ENCODE results near the gene CPLX3.
"Not testable (repeated sequence)": the region's sequence is repeated elsewhere in the genome, so short reads cannot be mapped to it uniquely, and the experiment has no call there.

CPLX3 gene, protein sequence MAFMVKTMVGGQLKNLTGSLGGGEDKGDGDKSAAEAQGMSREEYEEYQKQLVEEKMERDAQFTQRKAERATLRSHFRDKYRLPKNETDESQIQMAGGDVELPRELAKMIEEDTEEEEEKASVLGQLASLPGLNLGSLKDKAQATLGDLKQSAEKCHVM

DNA sequence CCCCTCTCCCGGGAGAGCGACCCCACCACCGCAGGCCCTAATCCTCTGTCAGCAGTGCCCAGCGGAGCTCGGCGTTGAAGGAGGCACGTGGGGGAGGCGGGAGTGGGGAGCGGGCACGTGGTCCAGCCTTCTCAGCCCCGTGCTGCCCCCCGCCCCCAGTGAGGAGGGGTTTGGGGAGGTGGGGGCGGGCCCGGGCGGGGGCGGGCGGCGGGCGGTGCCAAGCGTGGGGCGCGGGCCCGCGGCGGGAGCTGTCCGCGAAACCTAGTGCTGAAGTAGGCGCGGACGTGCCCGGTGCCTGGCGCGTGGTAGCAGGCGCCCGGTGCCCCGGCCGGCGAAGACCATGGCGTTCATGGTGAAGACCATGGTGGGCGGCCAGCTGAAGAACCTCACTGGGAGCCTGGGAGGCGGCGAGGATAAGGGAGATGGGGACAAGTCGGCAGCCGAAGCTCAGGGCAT is at the start of gene CPLX3:
TSS of gene CPLX3 (plus strand) at position 264 of the 456 bp plus-strand sequence. CDS start at position 341, 77 bp downstream.
- DNase-seq, result peak in 1 of 2 donors; percentile 39

DNA sequence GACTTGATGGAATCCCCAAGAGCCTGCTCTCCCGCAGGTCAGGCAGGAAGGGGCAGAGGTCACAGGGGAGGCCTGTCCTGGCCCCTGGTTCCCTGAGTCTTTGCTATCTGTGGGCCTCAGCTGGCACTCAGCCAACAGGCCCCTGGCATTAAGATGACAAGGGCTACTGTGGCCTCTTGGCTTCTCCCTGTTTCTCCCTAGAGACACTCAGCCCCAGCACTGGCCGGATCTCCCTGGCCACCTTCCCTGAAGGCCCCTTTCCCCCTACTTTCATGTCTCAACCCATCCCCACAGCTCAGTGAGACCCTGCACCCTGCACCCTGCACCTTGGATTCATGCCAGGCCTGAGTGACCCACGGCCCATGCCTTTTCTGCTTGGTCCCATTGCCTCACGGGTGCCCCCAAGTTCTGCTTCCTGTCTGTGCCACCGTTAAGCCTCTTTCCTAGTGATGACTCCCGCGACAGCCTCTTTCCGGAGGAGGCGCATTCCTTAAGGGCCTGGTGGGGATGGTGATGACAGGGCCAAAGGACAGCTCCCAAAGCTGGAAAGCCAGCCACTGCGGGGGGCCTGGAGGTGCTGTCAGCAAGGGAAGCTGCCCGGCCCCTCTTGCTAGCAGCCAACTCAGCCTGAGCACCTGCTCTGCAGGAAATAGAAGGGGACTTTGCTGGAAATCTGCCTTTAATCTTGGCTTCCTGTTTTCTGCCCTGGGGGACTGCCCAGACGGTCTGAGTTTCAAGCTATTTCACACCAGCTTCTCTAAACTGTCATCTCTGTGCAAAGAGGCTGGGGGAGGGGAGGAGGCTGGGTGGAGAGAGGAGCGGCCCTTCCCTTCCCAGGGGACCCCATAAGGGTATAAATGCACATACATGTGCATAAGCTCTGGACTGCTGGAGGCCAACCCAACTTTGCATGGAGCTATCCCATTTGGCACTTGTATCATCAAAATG is 49.3 kb upstream of the CPLX3 start:
- DNase-seq, result no peak

DNA sequence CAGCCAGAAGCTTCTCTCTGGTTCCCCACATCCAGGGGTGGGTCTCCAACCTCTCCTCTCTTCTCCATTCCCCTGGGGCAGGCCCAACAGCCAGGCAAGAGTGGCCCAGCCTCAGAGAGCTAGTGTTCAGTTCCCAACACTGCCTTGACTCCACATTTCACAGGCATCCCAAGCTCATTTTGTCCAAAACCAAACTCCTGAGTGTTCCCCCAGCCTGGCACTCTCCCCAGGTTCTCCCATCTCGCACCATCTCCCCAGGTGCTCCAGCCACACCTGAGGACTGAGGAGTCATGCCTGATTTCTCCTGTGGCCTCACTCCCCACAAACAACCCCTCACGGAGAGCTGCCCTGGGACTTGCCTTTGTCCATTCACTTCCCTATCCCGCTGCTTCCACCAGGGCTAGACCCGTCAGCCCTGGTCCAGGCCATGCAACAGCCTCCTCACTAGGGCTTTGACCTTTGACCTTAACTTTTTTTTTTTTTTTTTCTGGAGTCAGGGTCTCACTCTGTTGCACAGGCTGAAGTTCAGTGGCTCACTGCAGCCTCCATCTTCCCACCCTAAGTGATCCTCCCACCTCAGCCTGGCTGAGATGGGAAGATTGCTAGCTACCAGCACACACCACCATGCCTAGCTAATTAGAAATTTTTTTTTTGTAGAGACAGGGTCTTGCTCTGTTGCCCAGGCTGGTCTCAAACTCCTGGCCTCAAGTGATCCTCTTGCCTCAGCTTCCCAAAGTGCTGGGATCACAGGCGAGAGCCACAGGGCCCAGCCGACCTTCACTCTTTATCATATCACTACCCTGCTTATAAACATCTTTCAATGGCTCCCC is 48.4 kb upstream of the CPLX3 start:
- no peak for DNase-seq

DNA sequence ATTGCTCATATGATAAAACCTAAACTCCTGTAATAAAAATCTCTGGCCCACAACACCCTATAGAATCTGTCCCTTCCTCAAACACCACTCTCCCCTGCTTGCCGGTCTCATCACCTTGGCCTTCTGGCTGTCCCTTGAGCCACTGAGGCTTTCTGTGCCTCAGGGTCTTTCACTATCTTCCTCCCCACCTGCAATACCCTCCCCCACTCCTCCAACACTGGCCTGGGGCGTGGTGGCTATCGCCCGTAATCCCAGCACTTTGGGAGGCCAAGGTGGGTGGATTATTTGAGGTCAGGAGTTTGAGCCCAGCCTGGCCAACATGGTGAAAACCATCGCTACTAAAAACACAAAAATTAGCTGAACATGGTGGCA is 47.8 kb upstream of the CPLX3 start:
- no peak for DNase-seq

DNA sequence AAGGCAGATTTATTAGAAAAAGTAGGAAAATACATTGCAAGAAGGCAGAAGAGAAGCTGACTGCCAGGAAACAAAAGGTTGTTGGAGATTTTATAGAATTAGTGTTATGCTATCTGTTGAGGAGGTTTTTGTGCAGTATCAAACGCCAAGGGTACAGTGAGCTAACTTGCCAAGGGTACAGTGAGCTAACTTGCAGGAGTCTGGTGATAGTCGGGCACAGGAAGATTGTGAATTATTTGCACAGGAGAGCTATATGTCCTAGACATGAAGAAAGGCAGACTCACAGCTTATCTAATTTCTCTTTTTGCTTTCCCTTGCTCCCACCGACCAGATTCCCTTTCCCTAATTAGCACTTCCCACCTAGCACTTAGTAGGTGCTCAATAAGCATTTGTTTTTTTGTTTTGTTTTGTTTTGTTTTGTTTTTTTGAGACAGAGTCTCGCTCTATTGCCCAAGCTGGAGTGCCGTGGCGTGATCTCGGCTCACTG is 47.2 kb upstream of the CPLX3 start:
- DNase-seq, result no peak

DNA sequence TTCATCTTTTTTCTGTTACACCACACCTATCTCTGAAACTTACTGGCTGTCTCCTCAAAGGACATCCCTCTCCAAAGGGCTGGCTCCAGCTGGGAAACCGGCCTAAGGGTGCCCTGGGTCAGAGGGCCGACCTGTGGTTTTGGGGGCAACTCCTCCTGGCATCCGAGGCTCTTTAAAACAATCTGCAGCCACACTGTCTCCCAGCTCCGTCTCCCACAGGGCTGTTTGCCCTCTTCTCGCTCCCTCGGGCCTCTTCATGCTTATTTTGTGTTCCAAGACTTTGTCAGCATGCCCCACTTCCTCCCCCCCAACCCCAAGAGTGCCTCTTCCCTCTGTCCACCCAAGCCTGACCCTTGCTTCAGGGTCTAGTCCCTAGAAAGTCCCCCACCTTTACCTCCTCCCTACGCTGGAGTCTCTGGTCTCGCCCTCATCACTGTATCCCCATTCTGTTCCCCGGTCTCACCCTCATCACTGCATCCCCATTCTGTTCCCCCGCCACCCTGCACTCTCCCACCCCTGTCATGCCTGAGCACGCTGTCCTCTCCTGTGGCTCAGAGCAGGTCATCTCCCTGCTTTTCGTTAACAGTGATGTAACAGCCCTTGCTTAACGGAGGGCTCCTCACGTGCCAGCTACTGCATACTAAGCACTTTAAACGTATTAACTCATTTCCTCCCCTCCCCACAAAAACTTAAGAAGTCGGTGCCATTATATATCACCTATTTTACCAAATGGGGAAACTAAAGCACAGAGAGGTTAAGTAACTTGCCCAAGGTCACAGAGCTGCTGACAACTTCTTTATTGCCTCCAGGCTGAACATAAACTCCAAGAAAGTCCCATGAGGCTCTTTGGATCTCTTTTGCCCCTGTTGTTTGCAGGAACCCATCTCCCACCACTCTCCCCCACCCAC is 45.6 kb upstream of the CPLX3 start:
- no peak for DNase-seq

DNA sequence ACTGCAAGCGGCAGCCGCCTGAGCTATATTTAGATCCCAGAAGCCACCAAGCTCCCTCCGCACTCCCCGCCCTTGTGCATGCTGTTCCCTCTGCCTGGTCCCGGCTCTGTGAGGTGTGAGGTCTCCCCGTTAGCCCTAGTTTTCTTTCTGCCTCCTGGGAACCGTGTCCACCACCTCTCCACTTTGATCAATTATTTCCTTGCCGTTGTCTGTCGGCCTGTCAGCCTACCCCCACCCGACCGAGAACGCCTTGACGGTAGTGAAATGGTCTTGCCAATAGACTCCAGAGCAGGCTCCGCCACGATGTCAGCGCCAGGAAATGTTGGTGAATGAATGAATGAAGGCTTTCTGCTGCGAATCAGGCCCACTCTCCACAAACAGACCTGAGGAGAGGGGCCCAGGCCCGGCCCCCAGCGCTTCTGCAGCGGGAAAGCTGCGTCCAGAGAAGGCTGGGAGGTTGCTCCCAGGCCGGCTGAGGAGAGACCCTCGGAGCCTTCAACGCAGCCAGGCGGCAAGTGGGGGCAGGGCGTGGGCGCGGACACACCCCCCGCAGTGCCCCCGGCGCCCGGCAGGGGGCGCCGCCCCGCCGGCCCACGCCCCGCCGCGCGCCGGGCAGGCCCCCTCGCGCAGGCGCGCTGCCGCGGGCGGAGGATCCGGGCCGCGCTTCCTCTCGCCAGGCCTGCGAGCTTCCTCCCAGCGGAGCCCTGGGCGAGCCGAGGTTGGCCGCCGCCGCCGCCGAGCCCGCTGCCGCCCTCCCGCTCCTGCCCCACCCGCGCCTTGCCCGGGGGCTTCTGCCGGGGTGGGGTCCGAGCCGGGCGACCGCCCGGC is 44.8 kb upstream of the CPLX3 start, which contains the start of gene CSK:
TSS of gene CSK (plus strand) at position 650 of the 828 bp plus-strand sequence. CDS start 16,218 bp downstream, outside the sequence.
- peak in 1 of 2 donors; percentile 76 for DNase-seq

DNA sequence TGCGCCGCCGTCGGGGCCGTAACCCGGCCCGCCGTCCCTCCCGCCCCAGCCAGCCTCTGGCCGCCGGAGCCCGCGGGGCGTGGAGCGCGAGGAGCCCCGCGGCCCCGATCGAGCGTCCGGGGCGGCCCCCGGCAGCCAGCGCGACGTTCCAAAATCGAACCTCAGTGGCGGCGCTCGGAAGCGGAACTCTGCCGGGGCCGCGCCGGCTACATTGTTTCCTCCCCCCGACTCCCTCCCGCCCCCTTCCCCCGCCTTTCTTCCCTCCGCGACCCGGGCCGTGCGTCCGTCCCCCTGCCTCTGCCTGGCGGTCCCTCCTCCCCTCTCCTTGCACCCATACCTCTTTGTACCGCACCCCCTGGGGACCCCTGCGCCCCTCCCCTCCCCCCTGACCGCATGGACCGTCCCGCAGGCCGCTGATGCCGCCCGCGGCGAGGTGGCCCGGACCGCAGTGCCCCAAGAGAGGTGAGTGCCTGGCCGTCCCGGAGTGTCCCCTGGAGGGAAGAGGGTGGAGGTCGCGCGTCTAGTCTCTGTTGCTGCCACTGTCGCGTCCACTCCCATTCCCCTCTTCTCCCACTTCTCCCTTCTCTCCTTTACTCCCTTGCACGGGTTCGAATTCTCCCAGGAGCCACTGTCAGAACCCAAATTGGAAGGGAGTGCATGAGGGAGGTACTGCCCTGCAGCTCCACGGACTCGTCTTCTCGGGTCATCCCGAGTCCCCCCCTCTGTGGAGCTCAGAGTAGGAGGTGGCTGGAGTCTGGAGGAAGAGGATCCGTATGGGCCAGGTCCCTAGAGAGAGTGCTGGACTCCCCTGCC is 44.0 kb upstream of the CPLX3 start:
- no peak for DNase-seq

DNA sequence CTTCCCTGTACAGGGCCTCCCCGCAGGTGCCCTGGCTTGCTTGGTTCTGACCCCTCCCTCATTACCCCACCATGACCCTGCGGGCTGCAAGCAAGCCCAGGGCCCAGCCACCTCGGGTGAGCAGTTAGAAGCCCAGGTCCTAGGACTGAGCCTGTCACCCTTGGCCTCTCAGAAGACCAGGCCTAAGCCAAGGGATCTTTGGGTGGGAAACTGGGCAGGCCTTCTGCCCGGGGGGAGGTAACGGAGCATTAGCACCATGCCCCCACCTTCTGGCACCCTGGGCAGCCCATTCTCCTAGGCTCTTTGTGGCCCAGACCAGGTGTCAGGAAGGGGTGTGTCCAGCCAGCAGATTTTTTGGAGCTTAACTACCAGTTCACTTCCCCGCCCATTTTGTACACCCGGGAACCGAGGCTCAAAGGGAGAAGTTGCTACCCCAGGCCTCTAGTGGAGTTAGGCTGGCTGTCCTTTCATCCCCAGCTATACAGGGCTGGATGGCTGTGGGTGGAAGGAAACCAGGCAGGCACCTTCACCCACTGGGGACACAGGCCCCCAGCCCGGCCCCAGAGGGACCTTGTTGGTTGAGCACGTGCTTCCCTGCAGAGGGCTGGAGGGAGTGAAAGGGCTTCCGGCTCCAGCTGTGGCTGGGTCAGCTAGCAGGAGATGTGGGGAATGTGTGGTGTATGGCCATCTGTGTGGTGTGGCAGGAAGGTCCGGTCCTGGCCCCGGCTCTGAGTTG is 43.2 kb upstream of the CPLX3 start:
- no peak for DNase-seq

DNA sequence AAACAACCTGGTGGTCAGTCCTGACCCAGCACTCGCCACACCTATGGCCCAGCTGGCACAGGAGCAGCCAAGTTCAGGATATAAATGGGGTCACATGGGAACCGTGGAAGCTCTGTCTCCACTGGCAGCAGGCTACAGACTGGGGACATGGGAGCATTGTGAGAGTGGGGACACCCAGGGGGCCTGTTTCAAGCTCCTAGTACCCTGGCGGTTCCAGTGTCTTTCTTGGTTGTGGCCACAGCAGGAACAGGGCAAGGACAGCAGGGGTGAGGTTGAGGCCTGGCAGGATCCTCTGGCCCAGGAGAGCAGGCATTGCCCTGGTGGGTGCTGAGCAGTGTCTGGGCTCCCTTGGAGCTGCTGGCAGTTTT is 42.6 kb upstream of the CPLX3 start:
- no peak for DNase-seq

DNA sequence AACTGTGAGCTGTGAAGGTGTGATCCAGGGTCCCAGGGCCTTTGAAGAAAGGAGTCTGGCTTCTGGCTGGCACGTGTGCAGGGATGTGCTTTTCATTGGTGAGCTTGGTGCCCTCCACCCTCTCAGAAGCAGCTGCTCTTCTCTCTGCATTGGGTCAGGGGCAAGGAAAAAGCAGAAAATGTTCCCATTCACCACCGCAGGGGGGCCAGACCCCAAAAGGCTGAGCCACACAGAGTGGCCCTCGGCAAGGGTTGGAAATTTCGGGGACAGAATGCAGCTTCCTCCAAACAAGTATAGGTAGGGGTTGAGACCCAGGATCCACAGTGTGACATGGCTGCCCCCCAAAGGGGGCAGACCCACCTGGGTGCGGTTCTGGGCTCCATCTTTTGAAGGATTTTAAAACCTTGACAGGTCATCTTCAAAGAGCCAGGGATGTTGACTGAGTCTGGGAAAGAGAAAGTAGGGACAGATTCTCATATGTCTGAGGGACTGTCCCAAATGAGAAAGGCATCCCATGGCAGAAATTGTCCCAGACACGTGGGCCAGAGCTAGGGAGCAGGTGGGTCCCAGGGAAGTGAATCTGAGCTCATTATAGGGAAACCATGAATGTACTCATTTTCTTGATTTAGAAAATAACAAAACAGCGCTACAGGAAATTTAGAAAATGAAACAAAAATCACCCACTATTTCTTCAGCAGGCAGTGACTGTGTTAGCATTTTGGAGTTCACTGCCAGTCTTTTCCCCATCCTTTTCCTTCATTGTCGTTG is 41.8 kb upstream of the CPLX3 start:
- no peak for DNase-seq

DNA sequence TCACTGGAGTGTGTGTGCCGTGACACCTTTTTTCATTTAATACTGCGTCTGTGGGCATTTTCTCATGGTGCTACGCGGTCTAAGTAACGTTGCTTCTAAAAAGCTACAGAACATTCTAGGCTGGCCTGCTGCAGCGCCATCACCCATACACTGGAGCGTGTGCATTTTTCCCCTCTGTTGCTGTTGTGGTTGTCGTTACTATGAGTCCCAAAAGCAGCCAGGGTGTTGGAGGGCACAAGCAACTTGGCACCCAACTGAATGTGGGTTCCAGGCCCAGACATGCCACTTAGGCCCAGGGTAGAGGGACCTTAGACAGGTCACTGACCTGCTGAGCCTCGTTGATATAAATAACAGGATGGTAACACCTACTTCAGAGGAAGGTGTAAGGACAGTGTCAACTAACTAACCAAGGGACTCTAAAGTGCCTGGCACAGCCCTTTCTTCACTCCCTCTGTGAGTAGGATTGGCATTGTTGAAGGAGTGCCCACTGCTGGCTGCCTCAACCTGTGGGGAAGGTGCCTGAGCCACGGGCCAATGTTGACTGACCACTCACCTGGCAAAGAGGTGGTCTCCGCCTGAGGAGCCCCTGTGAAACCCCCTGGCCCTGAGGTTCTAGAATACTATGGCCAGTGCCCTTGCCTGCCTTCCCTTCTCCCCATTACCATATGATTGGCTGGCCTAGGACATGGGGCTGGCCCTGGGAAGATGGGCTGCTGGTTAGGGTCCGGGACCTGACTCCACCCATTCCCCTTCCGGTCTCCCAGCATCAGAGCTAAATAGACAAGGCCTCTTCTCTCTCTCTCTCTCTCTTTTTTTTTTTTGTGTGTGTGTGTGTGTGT is 41.0 kb upstream of the CPLX3 start:
- DNase-seq, result no peak

DNA sequence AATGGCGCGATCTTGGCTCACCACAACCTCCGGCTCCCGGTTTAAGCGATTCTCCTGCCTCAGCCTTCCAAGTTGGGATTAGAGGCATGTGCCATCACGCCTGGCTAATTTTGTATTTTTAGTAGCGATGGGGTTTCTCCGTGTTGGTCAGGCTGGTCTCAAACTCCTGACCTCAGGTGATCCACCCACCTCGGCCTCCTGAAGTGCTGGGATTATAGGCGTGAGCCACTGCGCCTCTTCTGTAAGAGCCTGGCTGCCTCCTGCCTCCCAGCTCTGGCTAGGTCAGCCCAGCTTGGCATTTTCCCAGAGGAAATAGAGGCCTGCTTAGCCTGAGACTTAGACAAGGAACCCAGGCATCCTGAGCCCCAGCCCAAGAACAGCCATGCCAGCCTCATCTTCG is 40.3 kb upstream of the CPLX3 start:
- DNase-seq, result not testable (repeated sequence)

DNA sequence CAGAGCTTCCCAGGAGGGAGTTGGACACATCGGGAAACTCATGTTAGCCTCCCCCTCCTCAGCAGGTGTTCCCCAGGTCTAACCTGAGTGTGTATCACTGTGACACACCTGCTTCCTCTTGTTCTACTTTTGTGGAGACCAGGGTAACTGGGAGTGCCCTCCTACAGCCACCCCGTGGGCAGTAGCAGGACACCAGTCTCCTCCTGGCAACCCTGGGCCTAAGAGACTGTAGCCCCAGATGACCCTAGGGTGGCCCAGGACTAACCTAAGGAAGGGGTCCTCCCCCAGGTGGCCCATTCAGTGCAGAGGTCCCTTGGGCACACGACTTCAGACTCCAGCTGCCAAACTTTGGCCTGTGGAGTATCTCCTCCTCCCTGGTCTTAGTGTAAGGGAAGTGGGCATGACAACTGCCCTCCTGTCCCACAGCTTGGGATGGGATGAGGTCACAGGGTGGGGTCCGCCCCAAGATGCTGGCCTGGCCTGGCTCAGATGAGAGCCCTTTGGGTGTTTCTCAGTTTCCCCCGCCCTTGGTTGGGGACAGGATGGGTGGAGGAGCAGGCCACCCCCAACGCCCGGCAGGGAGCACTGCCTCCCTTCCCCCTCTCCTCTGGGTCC is 39.8 kb upstream of the CPLX3 start:
- DNase-seq, result no peak

DNA sequence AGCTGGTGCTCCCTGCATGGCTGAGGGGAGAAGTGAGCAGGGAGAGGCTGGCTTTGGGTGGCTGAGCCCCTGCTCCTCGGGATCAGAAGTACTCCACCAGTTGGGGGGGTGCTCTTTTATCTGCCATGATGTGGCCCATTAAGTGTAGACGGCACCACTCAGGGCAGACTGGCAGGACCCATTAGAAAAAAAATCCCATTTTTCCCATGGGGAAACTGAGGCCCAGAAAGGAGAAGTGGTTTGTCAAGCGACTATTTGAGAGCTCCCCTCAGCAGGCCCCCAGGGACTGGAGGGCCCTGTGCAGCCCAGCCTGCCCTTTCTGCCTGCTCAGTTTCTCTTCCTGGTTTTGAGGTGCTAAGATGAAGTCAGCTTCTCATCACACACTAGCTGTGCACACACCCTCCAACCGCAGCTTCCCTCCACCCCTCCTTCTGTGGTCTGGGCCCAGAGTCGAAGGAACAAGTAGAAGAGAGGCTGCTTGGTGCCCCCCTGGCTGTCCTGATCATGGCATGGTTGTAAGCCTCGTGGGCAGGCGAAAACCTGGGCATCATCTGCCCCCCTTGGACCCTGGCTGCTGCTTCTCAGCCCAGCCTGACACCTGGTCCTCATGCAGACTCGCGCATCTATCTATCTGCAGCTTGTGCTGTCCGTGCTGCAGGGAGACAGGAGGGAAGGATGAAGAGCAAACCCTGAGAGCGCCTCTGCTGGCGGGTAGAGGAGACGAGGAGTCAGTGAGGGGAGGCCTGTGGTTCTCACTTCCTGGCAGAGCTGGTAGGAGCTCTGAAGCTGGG is 39.0 kb upstream of the CPLX3 start:
- peak; percentile 82 to 86 for DNase-seq

DNA sequence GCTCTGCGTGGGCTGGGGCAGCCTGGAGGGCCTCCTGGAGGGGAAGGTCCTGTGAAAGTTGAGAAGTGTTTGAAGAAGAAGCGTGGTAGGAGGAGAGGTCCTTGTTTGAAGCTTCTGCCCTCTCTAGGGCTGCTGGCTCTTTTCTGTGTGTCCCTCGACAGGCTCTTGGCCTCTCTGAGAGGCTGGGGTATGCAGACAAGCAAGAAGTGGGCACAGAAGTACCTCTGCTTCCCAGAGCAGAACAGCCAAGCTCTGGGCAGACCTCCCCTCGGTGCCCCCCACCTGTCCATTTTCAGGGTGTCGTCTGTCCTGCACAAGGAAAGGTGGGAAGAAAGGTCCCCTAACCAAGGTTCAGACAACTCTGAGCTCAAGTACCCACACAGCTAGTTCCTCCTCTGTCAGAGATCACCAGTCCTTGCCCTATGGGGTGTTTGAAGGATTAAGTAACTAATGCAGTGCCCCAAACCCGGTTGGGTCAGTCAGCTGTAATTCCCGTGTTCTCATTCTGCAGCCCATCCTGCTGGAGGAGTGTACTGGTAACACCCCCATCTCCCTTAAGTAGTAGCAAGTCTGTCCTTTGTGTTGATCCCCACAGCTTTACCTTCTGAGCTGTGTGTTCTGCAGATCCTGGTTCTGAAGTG is 38.3 kb upstream of the CPLX3 start:
- DNase-seq, result no peak
